HepG2 (cell line): ENCODE data around the gene WDR18.

Source experiments
- CEBPB ChIP-seq: IDR thresholded peaks from 2 replicates; pipeline ENCODE4 v1.6.1; 2011; ENCODE audit warnings: low read depth, low read length, improper control_type of control experiment, borderline replicate concordance
- EZH2 ChIP-seq: conservative IDR thresholded peaks from 2 replicates; pipeline ENCODE4 v1.6.1; 2012; ENCODE audit warnings: mild to moderate bottlenecking, low read depth, low read length, moderate library complexity
- ZBTB3 ChIP-seq: sonication (generic); formaldehyde crosslinking; IDR thresholded peaks from 2 replicates; pipeline ENCODE4 v1.4.0; 2020; ENCODE audit warnings: low read depth, mild to moderate bottlenecking, moderate library complexity, missing genetic modification reagents, borderline replicate concordance
- TF ChIP-seq, protein P1 (sequence below): sonication (generic); formaldehyde crosslinking; IDR thresholded peaks from 2 replicates; pipeline ENCODE4 v1.5.0; 2020; ENCODE audit warnings: mild to moderate bottlenecking, missing genetic modification reagents, moderate library complexity

DNA sequence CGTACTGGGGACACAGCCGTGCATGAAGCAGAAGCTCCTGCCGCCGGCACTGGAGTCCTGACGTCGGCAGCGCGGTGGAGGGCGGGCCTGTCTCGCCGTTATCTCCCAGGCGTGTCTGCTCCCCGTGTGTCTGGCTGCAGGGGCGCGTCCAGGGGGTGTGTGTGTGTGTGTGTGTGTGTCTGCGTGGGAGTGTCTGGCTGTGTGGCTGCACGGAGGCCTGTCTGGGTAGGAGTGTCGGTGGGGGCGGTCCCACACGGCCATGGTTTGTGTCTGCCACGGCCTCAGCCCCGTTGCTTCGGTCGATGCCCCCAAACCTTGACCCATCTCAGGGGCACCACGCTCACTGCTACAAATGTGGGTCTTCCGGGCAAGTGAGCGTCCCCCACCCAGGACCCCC, 40.0 kb upstream of the WDR18 start:
- TF ChIP-seq EZH2: no peak
- TF ChIP-seq ZBTB3: no peak
- no peak for TF ChIP-seq CEBPB
- TF ChIP-seq, protein P1, sequence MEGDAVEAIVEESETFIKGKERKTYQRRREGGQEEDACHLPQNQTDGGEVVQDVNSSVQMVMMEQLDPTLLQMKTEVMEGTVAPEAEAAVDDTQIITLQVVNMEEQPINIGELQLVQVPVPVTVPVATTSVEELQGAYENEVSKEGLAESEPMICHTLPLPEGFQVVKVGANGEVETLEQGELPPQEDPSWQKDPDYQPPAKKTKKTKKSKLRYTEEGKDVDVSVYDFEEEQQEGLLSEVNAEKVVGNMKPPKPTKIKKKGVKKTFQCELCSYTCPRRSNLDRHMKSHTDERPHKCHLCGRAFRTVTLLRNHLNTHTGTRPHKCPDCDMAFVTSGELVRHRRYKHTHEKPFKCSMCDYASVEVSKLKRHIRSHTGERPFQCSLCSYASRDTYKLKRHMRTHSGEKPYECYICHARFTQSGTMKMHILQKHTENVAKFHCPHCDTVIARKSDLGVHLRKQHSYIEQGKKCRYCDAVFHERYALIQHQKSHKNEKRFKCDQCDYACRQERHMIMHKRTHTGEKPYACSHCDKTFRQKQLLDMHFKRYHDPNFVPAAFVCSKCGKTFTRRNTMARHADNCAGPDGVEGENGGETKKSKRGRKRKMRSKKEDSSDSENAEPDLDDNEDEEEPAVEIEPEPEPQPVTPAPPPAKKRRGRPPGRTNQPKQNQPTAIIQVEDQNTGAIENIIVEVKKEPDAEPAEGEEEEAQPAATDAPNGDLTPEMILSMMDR: no peak
